ENCODE data around the gene PPP2R3A. TPM values are rescaled to one million over a fixed set of nuclear protein-coding genes. Genes with fewer than 3 reads are reported as not detected.

The PPP2R3A gene
- total RNA-seq, 2 donors from 2014 or later, result 0.11 to 0.24 TPM

- H3K4me1 Mint-ChIP-seq (ENCODE audit: low read depth in 2 of 2), result no peaks in the 10 kb centered on the region
- H3K27me3 Mint-ChIP-seq, result peaks cover 9 to 11% of the 10 kb centered on the region in 2 donors
- no peaks in the 10 kb centered on the region for H3K9me3 Mint-ChIP-seq
- no peak for DNase-seq (ENCODE audit: low spot score)
- H3K27ac Mint-ChIP-seq, result no peak overlapping the region
- no peak for ATAC-seq
- H3K36me3 Mint-ChIP-seq, result no peaks in the 10 kb centered on the region
- H3K4me3 Mint-ChIP-seq, result no peak overlapping the region
Measured at GRCh38 chr3:135982404-135982761, 16.9 kb downstream of the PPP2R3A start.

DNA sequence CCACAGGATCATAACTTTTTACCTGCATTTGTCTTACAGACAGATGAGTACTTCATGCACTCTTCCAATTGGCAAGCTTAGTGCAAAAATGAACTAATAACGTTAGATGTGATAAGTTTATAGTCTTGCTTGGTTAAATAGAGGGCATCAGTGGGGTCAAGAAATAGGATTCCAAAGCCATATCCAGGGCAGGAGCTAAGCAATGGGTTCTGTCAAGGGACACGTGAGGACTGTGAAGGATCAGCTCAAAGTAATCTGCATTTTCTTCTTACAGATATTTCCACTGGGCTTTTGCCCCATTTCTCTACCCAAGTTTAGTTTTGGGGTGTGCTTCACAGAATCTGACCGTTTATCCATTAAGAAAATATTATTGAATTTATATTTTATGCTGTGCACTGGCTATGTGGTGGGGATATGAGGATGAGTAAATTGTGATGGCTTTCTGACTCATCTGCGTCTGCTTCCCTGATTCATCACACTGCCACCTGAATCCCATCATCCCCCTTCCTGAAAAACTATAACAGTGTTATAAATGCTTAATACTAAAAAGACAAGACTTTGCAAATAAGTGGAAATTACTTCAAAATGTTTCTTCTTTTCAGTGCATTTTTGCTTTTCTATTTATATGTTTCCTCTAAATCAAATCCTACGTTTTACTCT is 17.5 kb downstream of the PPP2R3A start:
- no peak for ATAC-seq
- no peak for DNase-seq (ENCODE audit: low spot score)
- H3K27me3 Mint-ChIP-seq, result peaks cover 9 to 11% of the 10 kb centered on the region in 2 donors
- H3K36me3 Mint-ChIP-seq, result no peaks in the 10 kb centered on the region
- H3K27ac Mint-ChIP-seq, result no peak overlapping the region
- no peak overlapping the region for H3K4me3 Mint-ChIP-seq
- H3K4me1 Mint-ChIP-seq (ENCODE audit: low read depth in 2 of 2), result no peaks in the 10 kb centered on the region
- H3K9me3 Mint-ChIP-seq, result no peaks in the 10 kb centered on the region

DNA sequence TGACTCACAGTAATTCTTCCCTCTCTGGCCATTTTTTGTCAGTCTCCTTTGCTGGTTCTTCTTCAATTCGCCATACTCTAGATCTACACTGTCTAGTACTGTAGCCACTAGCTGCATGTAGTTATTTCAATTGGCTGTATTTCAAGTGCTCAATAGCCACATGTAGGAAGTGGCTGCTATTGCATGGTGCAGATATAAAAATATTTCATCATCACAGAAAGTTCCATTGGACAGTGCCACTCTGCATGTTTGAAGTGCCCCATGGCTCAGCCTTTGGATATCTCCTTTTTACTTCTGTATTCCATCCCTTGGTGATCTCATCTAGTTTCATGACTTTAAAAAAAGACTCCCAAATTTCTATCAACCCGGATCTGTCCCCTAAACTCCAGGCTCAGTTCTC is 22.1 kb downstream of the PPP2R3A start:
- Mint-ChIP-seq H3K27ac (no peak overlapping the region), H3K27me3 (peaks cover 11 to 16% of the 10 kb centered on the region in 2 donors)

GRCh38 chr3:135989242-135989641 is 23.7 kb downstream of the PPP2R3A start:
- H3K9me3 Mint-ChIP-seq, result no peaks in the 10 kb centered on the region
- DNase-seq (ENCODE audit: low spot score) (no peak), ATAC-seq (no peak)
- H3K4me1 Mint-ChIP-seq (ENCODE audit: low read depth in 2 of 2), result no peaks in the 10 kb centered on the region
- no peak overlapping the region for H3K27ac Mint-ChIP-seq
- no peaks in the 10 kb centered on the region for H3K36me3 Mint-ChIP-seq
- peaks cover 14% of the 10 kb centered on the region in 2 donors for H3K27me3 Mint-ChIP-seq
- no peak overlapping the region for H3K4me3 Mint-ChIP-seq

More for the DNA sequence above, 22.1 kb downstream of the PPP2R3A start:
- Mint-ChIP-seq H3K36me3 (no peaks in the 10 kb centered on the region), H3K4me1 (ENCODE audit: low read depth in 2 of 2) (no peaks in the 10 kb centered on the region), H3K9me3 (no peaks in the 10 kb centered on the region), H3K4me3 (no peak overlapping the region)
- no peak for ATAC-seq
- no peak for DNase-seq (ENCODE audit: low spot score)

DNA sequence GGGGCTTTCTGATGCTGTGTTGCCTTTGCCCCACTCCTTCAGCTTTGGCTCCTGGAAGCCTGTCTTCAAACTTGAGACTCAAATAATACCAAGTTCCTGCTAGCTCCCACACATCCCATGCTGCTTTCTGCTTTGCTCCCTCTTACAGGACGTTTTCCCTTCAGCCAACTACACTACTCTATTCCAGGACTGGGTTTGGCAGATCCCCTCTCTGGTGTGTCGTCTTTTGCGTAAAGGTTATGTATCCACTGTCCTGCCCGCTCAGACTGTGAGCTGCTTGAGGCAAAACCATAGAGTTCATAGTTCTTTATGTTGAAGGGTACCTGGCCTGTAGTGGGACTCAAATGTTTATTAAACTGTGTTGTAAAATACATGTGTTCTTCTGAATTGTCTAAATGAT is 25.4 kb downstream of the PPP2R3A start:
- H3K4me1 Mint-ChIP-seq (ENCODE audit: low read depth in 2 of 2), result no peaks in the 10 kb centered on the region
- H3K9me3 Mint-ChIP-seq, result no peaks in the 10 kb centered on the region
- peaks cover 14 to 19% of the 10 kb centered on the region in 2 donors for H3K27me3 Mint-ChIP-seq
- H3K27ac Mint-ChIP-seq, result no peak overlapping the region
- DNase-seq (ENCODE audit: low spot score) (no peak), ATAC-seq (no peak)
- no peak overlapping the region for H3K4me3 Mint-ChIP-seq
- H3K36me3 Mint-ChIP-seq, result no peaks in the 10 kb centered on the region

- DNase-seq (ENCODE audit: low spot score), result no peak
- no peak for ATAC-seq
- Mint-ChIP-seq H3K9me3 (no peaks in the 10 kb centered on the region), H3K27me3 (peaks cover 14 to 19% of the 10 kb centered on the region in 2 donors), H3K4me1 (ENCODE audit: low read depth in 2 of 2) (no peaks in the 10 kb centered on the region), H3K27ac (no peak overlapping the region), H3K4me3 (no peak overlapping the region), H3K36me3 (no peaks in the 10 kb centered on the region)
Measured at GRCh38 chr3:135991621-135992020, 26.1 kb downstream of the PPP2R3A start.

- H3K4me1 Mint-ChIP-seq (ENCODE audit: low read depth in 2 of 2), result no peaks in the 10 kb centered on the region
- no peaks in the 10 kb centered on the region for H3K36me3 Mint-ChIP-seq
- H3K4me3 Mint-ChIP-seq, result no peak overlapping the region
- no peak for ATAC-seq
- peaks cover 14 to 19% of the 10 kb centered on the region in 2 donors for H3K27me3 Mint-ChIP-seq
- no peak for DNase-seq (ENCODE audit: low spot score)
- no peak overlapping the region for H3K27ac Mint-ChIP-seq
- H3K9me3 Mint-ChIP-seq, result no peaks in the 10 kb centered on the region
Measured at GRCh38 chr3:135992072-135992471, 26.5 kb downstream of the PPP2R3A start.

- ATAC-seq (no peak), DNase-seq (ENCODE audit: low spot score) (no peak)
- Mint-ChIP-seq H3K27me3 (peaks cover 16 to 23% of the 10 kb centered on the region in 2 donors), H3K36me3 (no peaks in the 10 kb centered on the region), H3K4me3 (no peak overlapping the region), H3K27ac (no peak overlapping the region), H3K9me3 (no peaks in the 10 kb centered on the region), H3K4me1 (ENCODE audit: low read depth in 2 of 2) (no peaks in the 10 kb centered on the region)
Measured at GRCh38 chr3:135994708-135995337, 29.3 kb downstream of the PPP2R3A start.

DNA sequence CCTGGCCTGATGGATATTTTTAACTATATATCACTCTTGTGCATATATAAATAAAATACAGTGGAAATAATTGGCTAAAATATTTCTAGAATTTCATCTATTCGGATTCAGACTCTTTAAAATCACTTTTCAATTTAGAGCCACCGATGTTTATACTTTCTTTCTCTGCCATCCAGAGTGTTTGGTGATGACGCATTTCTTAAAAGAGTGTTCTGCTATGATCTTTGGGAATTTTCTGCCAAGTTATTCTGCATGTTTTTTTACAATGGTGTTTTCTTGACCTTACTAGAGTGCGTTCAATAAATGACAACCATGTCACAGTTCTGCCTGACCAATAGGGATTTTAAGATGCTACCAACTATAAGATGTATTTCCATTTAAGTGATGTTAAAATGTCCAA is 30.2 kb downstream of the PPP2R3A start:
- no peaks in the 10 kb centered on the region for H3K36me3 Mint-ChIP-seq
- H3K9me3 Mint-ChIP-seq, result no peaks in the 10 kb centered on the region
- no peak for DNase-seq (ENCODE audit: low spot score)
- no peak for ATAC-seq
- no peaks in the 10 kb centered on the region for H3K4me1 Mint-ChIP-seq (ENCODE audit: low read depth in 2 of 2)
- no peak overlapping the region for H3K27ac Mint-ChIP-seq
- peaks cover 24 to 30% of the 10 kb centered on the region in 2 donors for H3K27me3 Mint-ChIP-seq
- no peak overlapping the region for H3K4me3 Mint-ChIP-seq

GRCh38 chr3:135997554-135998320 is 32.2 kb downstream of the PPP2R3A start:
- no peak overlapping the region for H3K4me3 Mint-ChIP-seq
- no peaks in the 10 kb centered on the region for H3K9me3 Mint-ChIP-seq
- H3K4me1 Mint-ChIP-seq (ENCODE audit: low read depth in 2 of 2), result peaks cover 0 to 3% of the 10 kb centered on the region in 2 donors
- H3K27me3 Mint-ChIP-seq, result peaks cover 17 to 21% of the 10 kb centered on the region in 2 donors
- ATAC-seq (no peak), DNase-seq (ENCODE audit: low spot score) (no peak)
- H3K36me3 Mint-ChIP-seq, result peaks cover 3% of the 10 kb centered on the region
- no peak overlapping the region for H3K27ac Mint-ChIP-seq

GRCh38 chr3:136008221-136008620 is 42.7 kb downstream of the PPP2R3A start:
- H3K27ac Mint-ChIP-seq, result no peak overlapping the region
- no peak for DNase-seq (ENCODE audit: low spot score)
- no peak overlapping the region for H3K4me3 Mint-ChIP-seq
- peaks cover 25 to 26% of the 10 kb centered on the region in 2 donors for H3K27me3 Mint-ChIP-seq
- H3K9me3 Mint-ChIP-seq, result no peaks in the 10 kb centered on the region
- no peaks in the 10 kb centered on the region for H3K4me1 Mint-ChIP-seq (ENCODE audit: low read depth in 2 of 2)
- ATAC-seq, result no peak
- no peaks in the 10 kb centered on the region for H3K36me3 Mint-ChIP-seq

DNA sequence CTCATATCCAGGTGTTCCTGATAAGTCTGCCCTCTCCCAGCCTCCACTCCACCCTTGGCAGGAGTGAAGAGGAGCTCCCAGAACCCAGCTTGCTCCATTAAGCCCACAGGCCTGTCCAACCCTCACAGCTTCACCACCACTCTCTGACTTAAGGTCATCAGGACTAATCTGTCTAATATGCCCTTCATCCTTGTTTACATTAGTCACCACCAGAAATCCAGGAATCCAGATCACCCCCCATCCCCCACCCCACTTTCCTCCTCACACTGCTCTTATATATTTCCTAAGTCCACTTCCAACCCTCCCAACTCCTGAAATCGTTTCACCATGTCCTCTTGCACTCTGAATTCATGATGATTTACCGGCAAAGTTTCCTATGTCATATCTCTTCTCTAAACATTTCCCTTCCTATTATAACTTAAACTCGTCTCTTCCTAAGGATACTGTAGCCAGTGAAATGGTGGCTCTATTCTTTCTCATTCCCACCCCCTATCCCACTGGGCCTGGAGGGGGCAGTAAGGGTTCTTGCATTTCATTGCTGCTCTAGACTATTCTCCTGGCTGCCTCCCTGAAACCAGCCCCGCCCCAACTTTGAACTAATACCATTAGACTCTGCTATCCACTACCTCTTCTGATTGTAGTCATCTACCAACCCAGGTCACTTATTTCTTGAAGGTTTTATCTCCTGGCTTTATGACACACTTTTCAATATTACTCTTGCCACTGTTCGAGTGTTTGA is 43.4 kb downstream of the PPP2R3A start:
- H3K27me3 Mint-ChIP-seq, result peaks cover 21 to 29% of the 10 kb centered on the region in 2 donors
- peaks cover 4% of the 10 kb centered on the region for H3K9me3 Mint-ChIP-seq
- no peak for ATAC-seq
- no peak for DNase-seq (ENCODE audit: low spot score)
- no peak overlapping the region for H3K4me3 Mint-ChIP-seq
- H3K36me3 Mint-ChIP-seq, result no peaks in the 10 kb centered on the region
- H3K27ac Mint-ChIP-seq, result no peak overlapping the region
- no peaks in the 10 kb centered on the region for H3K4me1 Mint-ChIP-seq (ENCODE audit: low read depth in 2 of 2)

DNA sequence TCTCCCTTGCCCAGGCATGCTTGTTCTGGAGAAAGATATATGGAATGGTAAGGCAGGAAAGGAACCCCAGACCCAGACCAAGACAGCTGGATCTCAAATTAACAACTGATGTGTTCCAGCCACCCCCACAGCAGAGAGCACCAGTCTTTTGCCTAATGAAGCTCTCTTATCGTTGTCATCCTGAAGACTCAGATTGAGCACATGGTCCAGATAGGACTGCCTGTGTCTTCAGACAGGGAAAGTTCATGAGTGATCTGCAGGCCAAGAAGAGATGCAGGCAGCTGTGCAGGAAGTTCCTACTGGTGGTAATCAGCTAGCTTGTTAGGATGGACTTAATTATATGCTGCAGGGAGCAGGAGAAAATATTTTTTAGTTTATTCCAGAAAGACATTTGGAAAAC is 53.3 kb downstream of the PPP2R3A start:
- H3K9me3 Mint-ChIP-seq, result peaks cover 9% of the 10 kb centered on the region
- H3K4me1 Mint-ChIP-seq (ENCODE audit: low read depth in 2 of 2), result no peaks in the 10 kb centered on the region
- H3K4me3 Mint-ChIP-seq, result no peak overlapping the region
- H3K27ac Mint-ChIP-seq, result no peak overlapping the region
- no peak for DNase-seq (ENCODE audit: low spot score)
- H3K36me3 Mint-ChIP-seq, result peaks cover 5% of the 10 kb centered on the region
- H3K27me3 Mint-ChIP-seq, result peaks cover 28 to 39% of the 10 kb centered on the region in 2 donors
- no peak for ATAC-seq
